ENCODE data around the gene PNPLA6.
"Not testable (repeated sequence)": the region's sequence is repeated elsewhere in the genome, so short reads cannot be mapped to it uniquely, and the experiment has no call there.

Gene PNPLA6

DNA sequence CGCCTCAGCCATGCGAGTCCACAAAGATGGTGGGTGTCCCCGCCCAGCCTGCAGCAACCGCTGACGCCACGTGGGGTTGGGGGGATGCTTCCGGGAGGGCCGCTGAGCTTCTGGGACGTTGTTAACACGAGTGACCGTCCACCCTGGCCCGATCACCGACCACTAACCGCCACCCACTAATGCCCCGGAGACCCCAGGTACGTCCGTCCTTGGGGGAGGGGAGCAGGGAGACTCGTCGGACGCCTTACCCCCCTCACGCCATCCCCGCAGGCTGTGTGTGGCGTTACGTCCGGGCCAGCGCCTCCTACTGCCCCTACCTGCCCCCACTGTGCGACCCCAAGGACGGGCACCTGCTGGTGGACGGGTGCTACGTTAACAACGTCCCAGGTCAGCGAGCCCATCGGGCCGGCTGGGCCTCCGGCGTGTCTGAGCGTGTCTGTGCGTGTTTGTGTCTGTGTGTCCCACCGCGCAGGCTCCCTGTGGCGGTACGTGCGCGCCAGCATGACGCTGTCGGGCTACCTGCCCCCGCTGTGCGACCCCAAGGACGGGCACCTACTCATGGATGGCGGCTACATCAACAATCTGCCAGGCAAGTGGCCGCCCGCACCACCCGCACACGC, 21.3 kb downstream of the PNPLA6 start:
- no peak for DNase-seq (ENCODE audit: low read depth)

DNA sequence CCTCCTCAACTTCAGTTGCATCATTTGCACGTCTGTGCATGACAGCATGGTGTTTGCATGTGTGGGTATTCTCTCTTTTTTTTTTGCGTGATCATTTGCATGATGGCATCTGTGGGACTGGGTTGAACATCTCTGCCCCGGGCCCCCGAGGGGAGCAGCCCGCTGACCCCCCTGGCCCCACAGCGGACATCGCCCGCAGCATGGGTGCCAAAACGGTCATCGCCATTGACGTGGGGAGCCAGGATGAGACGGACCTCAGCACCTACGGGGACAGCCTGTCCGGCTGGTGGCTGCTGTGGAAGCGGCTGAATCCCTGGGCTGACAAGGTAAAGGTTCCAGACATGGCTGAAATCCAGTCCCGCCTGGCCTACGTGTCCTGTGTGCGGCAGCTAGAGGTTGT, 23.1 kb downstream of the PNPLA6 start:
- no peak for DNase-seq (ENCODE audit: low read depth)

DNA sequence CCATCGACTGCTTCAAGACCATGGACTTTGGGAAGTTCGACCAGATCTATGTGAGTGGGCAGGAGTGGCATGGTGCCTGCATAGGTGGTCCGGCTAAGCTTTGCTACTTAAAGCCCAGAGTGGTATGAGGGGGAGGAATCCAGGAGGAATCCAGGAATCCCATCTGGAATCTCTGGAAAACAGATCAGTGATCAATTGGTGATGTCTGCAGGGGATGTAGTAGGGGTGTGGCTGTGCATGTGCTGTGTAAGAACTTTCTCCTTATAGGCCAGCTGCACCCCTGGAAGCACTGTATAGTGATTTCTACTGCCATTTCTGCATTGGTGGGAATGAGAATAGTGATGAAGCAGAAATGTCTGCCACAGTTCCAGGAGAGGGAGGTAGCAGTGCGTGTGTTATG, 23.6 kb downstream of the PNPLA6 start:
- no peak for DNase-seq (ENCODE audit: low read depth)

DNA sequence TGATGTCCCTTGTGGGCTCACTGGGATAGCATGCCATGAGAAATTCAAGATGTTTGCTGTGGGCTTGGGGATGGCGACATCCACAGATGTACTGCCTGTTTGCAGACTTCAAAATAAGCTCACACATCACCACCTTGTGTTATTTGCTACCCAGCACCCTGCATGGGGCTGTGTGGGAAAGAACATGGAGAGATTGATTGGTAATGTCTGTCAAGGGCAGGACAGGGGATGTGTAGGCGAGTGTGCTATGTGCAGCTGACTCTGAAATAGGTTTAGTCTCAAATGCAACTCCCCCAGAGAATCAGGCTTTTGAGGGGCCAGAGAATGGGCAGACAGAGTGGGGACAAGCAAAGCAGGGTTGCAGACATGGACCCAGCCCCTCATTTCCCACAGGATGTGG, 24.7 kb downstream of the PNPLA6 start:
- DNase-seq (ENCODE audit: low read depth) = no peak

DNA sequence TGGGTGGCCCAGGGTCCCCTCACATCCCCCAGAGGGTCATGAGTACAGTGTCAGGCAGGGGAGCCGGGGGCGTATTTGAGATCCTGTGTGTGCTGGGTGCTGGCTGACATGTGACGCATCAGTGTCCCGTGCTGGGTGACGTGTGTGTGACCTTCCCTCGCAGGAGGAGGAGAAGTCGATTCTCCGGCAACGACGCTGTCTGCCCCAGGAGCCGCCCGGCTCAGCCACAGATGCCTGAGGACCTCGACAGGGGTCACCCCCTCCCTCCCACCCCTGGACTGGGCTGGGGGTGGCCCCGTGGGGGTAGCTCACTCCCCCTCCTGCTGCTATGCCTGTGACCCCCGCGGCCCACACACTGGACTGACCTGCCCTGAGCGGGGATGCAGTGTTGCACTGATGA, 25.8 kb downstream of the PNPLA6 start:
- no peak for DNase-seq (ENCODE audit: low read depth)

DNA sequence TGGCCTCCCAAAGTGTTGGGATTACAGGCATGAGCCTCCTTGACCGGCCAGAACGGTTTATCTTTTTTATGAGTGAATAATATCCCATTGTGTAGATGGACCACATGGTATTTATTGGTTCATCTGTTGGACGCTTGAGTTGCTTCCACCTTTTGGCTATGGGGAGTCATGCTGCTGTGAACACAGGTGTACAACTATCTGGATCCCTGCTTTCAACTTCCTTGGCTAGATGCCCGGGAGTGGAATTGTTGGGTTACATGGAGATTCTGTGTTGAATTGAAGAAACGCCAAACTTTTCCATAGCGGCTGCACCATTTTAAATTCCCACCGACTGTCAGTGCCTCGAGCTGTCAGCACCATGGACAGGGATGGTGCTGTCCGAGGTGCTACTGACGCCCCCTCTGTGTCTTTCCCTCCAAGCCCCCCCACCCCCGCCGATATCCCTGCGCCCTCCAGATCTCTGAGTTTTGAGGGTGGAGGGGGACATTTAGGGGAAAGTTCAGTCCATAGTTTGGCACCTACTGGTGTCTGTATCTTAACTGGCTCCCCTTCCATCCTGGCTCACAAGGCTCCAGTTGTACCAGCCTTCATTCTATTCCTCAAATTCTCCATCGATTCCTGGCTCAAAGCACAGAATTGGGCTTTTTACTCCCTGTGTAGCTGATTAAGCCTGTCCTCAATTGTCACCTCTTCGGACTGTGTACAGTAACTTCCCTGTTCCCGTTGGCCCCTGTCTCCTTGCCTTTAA, 27.3 kb downstream of the PNPLA6 start:
- no peak for DNase-seq (ENCODE audit: low read depth)

DNA sequence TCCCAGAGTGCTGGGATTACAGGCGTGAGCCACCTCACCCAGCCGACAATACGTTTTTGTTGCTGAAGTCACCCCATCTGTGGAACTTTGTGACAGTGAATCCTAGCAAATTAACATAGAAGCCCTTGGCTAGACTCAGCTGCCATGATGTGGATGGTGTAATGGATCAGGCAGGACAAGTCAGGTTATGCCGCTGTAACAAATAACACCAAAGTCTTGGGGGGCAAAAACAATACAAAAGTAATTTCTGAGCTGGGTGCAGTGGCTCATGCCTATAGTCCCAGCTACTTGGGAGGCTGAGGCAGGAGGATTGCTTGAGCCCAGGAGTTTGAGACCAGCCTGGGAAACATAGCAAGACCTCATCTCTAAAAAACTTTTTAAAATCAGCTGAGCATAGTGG, 29.3 kb downstream of the PNPLA6 start:
- no peak for DNase-seq (ENCODE audit: low read depth)

DNA sequence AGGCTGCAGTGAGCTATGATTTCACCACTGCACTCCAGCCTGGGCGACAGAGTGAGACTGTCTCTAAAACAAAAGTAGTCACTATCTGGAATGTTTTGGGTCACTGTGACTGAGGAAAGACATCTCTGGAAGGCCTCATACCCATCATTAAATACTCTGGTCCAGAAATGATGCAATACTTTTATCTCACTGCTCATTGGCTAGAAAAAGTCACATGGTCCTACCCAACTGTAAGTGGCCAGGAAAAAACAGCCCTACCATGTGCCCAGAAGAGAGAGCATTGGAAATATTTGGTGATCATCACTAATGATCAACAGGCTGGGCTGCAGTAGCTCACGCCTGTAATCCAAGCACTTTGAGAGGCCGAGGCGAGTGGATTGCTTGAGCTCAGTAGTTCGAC, 29.8 kb downstream of the PNPLA6 start:
- DNase-seq (ENCODE audit: low read depth) = no peak

DNA sequence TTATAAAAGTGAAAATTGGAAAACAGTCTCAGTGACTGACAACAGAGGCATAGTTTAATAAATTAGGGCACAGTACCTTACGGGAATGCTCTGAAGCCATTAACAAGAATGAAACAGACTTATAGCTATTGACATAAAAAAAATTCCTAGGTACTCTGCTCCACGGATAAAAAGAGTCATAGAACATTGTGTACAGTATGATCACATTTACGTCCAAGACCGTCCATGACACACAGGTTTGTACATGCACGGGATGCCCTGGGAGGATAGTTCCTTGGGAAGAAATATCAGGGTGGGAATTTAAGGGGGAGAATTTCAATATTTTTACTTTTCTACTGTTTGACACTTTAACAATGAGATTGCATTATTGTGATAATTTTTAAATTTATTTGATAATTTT, 35.2 kb downstream of the PNPLA6 start:
- DNase-seq (ENCODE audit: low read depth) = no peak

DNA sequence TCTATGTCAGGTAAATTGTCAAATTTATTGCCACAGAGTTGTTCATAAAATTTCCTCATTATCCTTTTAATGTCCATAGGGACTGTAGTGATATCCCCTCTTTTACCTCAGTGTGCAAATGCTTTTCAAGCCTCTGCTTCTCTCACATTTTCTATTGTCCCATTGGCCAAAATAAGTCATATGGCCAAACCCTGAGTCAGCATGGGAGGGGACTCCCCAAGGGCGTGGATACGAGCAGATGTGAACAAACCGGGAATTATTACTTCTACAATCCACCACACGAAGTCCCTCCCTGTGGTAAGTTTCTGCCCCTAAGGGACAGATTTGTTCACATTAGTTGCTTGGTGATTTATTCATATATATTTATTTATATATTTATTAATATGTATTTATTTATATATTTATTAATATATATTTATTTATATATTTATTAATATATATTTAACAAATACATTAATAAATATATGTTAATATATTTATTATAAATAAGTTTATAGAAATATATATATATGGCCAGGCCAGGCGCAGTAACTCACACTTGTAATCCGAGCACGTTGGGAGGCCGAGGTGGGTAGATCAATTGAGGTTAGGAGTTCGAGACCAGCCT, 40.0 kb downstream of the PNPLA6 start:
- DNase-seq (ENCODE audit: low read depth) = no peak

DNA sequence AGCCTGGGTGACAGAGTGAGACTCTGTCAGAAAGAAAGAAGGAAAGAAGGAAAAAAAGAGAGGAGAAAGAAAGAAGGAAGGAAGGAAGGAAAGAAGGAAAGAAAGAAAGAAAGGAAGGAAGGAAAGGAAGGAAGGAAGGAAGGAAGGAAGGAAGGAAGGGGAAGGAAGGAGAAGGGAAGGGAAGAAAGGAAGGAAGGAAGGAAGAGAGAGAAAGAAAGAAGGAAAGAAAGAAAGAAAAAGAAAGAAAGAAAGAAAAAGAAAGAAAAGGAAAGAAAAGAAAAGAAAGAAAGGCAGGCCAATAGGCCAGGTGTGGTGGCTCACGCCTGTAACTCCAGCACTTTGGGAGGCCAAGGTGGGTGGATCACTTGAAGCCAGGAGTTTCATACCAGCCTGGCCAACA, 41.9 kb downstream of the PNPLA6 start:
- DNase-seq (ENCODE audit: low read depth) = not testable (repeated sequence)

DNA sequence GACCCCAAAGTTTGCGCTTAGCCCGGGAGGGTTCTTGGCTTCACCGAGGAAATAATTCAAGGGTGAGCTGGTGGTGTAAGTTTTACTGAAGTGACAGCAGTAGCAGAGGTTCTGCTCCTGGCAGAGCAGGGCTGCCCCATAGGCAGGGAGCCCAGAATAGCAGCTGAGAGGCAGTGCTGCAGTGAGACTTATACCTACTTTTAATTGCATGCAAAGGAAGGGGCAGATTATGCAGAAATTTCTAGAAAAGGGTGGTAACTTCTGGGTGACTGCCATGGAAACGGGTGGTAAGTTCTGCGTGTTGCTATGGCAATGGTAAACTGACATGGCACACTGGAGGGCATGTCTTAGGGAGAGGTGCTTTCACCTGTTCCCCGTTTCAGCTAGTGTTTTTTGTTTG, 42.6 kb downstream of the PNPLA6 start:
- DNase-seq (ENCODE audit: low read depth) = no peak

DNA sequence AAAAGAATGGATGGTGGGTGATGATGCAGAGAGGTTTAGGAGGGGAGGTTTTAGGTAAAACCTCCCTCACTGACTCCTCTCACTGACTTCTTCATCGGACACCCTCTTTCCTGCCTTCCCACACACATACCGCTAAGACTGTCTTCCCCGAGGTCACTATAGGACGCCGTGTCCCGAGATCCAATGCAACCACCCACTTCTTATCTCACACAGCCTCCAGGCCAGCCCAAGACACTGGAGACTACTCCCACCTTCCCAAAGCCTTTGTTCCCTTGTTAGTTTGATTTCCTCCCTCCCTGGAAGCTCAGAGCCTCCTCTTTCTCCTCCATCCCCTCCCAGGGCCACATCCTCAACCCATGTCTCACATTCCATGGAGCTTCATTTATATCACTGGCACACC, 43.7 kb downstream of the PNPLA6 start:
- DNase-seq (ENCODE audit: low read depth) = no peak

DNA sequence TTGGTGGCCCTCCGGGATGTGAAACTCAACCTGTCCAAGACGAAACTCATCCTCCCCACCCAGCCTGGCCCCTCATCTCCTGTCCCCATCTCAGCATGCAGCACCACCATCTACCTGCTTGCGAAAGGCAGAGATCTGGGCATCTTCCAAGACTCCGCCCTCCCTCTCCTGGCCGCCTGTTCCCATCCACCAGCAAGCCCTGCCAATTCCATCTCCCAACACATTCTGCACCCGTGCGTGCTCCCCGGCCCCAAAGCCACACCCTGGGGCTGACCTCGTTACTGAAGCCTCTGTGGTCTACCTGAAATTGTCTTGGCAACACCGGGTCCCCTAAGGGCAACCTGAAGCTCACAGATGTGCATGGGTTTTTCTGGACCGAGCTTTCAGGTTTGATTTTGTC, 46.9 kb downstream of the PNPLA6 start:
- no peak for DNase-seq (ENCODE audit: low read depth)

DNA sequence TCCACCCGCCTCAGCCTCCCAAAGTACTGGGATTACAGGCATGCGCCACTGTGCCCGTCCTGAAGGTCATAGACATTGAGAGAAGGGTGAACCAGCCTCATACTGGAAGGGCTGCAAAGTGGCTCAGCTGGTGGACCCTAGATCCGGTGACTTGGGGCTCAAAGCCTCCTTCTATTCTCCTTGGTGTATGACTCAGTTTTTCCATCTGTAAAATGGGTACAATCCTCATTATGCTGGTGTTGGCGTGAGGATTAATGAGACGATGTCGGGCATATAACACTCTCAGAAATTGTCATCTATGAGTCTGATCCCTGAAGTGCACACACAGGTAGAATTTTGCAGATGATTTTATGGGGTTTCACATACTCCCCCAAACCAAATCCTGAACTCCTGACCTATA, 54.3 kb downstream of the PNPLA6 start:
- DNase-seq (ENCODE audit: low read depth) = no peak

DNA sequence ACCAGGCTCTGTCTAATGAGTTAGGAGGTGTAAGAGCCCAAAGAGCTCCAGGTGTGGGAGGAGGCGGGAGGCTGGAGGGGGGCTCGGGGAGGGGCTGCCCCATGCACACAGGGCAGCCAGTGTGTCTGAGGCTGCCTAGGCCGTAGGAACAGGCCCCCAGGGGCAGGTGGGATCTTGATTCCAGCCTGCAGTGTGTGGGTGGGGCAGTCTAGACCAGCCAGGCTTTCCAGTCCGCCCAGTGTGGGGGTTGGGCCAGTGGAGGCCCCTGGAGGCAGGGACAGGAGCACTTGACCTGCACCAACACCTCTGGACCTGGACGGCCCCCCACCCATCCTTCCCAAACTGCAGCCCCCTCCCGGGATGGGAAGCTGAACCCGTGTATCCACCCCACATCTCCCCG, 54.7 kb downstream of the PNPLA6 start:
- no peak for DNase-seq (ENCODE audit: low read depth)

DNA sequence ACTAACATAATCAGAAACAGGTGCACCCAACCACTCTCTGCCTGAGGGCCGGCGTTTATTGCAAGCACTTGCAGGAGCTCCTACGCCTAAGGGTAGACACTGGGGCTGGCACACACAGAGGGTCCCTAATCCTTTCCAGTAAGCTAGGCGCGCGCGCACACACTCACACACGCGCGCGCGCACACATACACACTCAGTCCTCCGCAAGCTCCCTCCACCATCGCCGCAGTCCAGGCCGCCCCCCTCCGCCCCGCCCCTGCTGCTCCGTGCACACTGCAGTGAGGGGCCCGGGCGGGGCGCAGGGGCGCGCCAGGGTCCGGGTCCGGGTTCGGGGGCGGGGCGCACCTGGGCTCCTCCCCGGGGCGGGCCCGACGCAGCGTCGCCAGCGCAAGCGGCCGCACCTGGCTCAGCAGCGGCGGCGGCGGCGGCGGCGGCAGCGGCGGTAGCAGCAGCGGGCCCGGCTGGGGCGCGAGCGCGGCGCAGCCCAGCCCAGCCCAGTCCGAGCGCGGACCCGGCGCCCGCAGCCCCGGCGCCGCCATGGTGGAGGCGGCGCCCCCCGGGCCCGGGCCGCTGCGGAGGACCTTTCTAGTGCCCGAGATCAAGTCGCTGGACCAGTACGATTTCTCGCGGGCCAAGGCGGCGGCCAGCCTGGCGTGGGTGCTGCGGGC, 60.1 kb downstream of the PNPLA6 start, which contains the start of gene CAMSAP3:
TSS of gene CAMSAP3 (plus strand) at position 398 of the 668 bp plus-strand sequence. CDS start at position 538, 140 bp downstream.
- no peak for DNase-seq (ENCODE audit: low read depth)

DNA sequence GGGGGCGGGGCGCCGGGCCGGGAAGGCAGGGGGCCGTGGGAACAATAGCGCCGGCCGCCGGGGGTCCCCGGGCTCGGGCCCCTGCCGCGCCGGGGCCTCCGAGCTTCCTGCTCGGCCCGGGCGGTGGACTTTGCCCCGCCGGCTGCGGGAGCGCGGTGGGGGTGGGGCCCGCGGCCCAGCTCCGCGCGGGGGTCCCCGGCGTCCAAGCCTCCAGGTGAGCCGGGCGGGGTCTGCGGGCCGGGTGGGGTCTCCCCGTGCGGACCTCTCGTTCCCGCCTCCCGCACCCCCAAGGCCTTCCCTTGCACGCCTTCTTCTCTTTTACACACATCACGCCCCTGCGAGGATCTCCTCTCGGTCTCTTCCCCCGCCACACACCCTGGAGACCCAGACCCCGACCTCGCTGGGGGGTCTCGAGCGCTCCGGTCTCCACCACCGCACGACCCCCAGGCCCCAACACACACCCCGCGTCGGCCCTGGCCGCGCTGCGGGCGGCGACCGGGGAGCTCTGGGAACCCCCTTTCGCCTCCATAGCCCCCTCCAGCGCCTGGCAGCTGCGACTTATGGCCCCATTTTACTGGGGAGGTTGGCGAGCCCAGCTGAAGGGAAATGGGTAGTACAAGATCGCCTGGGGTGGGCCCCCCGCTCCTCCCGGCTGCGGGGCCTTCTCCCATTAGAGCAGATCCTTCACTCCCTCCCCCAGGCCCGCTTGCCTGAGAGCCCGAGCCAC, 60.9 kb downstream of the PNPLA6 start:
- no peak for DNase-seq (ENCODE audit: low read depth)

DNA sequence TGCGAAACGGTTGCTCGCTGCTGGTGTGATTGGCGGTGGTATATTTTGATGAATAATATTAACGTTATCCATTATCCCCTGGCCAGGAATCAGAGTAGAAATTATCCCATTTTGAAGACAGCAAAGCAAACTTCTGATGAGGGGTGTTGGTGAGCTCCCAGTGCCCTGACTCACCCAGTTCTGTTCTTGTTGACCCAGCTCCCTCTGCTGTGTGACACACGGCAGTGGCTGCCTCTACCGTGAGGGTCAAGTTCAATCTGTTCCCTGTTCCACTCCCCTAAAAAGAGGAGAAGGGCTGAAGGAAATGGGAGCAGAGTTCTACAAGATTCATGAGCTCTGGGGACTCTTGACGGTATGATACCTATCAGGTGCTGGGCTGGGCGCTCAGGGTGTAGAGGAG, 62.2 kb downstream of the PNPLA6 start:
- no peak for DNase-seq (ENCODE audit: low read depth)

DNA sequence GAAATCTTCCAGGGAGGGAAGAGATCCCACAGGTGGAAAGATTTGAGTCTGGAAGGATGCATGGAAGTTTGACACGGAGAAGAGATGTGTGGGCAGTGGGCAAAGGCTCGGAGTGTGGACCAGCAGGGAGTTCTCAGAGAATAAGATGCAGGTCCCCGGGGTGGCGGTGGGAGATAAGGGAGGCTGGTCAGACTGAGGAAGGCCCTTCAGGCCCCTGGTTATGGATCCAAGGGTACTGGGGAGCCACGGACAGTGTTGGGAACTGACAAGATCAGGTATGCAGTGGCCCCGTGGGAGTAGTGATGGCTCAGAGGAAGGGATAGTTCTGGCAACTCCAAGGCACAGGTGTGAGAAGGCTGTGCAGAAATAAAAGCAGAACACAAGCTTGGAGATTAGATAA, 62.7 kb downstream of the PNPLA6 start:
- no peak for DNase-seq (ENCODE audit: low read depth)

DNA sequence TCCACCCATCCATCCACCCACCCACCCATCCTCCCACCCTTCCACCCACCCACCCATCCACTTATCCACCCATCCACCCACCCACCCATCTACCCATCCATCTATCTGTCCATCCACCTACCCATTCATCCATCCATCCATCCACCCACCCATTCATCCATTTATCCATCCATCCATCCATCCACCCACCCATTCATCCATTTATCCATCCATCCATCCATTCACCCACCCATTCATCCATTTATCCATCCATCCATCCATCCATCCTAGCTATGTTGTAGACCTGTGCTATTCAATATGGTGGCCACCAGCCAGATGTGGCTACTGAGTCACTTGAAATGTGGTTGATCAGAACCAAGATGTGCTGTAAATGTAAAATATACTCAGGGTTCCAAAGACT, 65.2 kb downstream of the PNPLA6 start:
- DNase-seq (ENCODE audit: low read depth) = no peak

DNA sequence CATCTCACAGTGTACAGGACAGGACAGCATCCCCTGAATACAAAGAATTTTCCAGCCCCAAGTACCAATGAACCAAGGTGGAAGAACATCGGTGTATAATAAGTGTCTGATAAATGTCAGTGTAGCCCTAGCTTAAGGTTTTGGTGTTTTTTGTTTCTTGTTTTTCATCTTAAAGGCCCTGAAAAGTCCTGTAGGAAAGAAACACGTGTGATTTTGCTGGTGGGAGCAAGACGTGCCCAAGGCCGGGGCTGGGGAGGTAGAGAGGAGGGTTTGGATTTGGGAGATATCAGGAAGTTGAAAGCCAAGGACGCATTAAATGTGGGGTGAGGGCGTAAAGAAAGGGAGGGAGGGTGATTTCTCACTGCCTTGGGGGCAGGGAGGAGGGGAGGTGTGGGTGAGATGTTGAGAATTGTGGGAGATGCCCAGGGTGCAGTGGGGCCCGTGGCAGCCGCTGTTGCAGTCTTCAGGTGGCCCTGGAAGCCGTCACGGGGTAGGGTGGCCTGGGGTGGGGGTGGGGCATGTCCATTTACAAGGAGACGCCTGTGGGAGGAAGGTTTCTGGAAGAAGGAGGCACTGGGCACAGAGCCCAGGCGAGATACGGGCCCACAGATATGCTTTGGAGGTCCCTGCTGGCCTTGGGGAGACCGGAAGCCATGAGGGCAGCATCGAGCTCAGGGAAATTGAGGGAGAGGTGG, 66.9 kb downstream of the PNPLA6 start:
- DNase-seq (ENCODE audit: low read depth) = no peak
